HEK293T (cell line): ENCODE results near the gene GEMIN7.

Experiments
- CTBP1 ChIP-seq: fragments of 450-650 bp; IDR thresholded peaks from 2 replicates; pipeline ENCODE4 v1.6.1; 2016; ENCODE audit warnings: borderline replicate concordance
- ELF4 ChIP-seq: fragments of 450-650 bp; IDR thresholded peaks from 2 replicates; pipeline ENCODE4 v1.6.1; 2017; ENCODE audit warnings: antibody characterized with exemption
- FOXA1 ChIP-seq: fragments of 450-650 bp; IDR thresholded peaks from 2 replicates; pipeline ENCODE4 v1.6.1; 2016; ENCODE audit warnings: mild to moderate bottlenecking
- FOXK2 ChIP-seq: fragments of 450-650 bp; IDR thresholded peaks from 2 replicates; pipeline ENCODE4 v1.6.1; 2016; ENCODE audit warnings: mild to moderate bottlenecking
- FOXM1 ChIP-seq: fragments of 450-650 bp; IDR thresholded peaks from 2 replicates; pipeline ENCODE4 v1.6.1; 2017; ENCODE audit warnings: mild to moderate bottlenecking, borderline replicate concordance
- L3MBTL2 ChIP-seq: fragments of 450-650 bp; conservative IDR thresholded peaks from 2 replicates; pipeline ENCODE4 v1.6.1; 2016; ENCODE audit warnings: mild to moderate bottlenecking
- NFRKB ChIP-seq: fragments of 450-650 bp; IDR thresholded peaks from 2 replicates; pipeline ENCODE4 v1.6.1; 2016; ENCODE audit warnings: mild to moderate bottlenecking, moderate library complexity
- SP1 ChIP-seq: fragments of 450-650 bp; IDR thresholded peaks from 2 replicates; pipeline ENCODE4 v1.6.1; 2017
- TARDBP ChIP-seq: fragments of 450-650 bp; IDR thresholded peaks from 2 replicates; pipeline ENCODE4 v1.6.1; 2016

DNA sequence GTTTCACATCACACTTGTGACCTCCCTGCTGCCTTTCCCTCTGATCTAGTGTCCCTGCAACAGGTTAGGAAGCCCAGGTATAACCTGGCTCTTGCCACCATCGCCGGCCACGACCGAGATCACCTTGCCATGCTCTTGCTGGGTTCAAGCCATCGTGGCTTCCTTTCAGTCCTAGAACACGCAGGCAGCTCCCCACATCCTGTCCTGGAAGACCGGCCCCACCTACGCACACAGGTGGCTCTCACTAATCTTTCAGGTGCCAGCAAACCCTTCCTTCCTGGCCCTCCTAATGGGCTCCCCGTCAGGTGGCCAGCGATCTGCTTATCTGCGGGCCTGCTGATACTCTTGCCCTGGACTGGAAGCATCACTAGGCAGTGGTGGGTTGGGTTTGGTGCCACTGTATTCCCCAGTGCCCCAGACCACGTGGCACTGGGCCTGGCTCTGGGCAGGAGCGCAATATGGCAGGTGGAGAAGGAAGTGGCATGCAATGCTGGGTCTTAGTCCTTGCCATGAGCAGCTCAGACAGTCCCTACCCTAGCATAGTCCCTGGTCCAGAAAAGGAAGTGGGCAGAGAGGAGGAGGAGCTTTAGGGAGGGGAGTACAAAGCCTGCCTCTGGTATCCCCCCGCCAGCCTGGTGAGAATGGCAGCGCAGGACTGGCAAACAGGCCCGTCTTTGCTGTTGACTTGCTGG, 25.7 kb downstream of the GEMIN7 start:
- TF ChIP-seq TARDBP (no peak), FOXK2 (no peak), ELF4 (no peak), FOXA1 (no peak), SP1 (no peak), L3MBTL2 (no peak), NFRKB (no peak), CTBP1 (no peak), FOXM1 (no peak)
